ENCODE results near the gene HGS. TPM values are rescaled to one million over a fixed set of nuclear protein-coding genes. Genes with fewer than 3 reads are reported as not detected.
A peak's percentile ranks its signal among the peaks of the same experiment; 100 is the strongest.

The HGS gene
- total and polyA plus RNA-seq, 2 of the 13 experiments (the other 11 are each of a cell fraction or from before 2014, with no cell fraction given) = 73.3 to 78.1 TPM

DNA sequence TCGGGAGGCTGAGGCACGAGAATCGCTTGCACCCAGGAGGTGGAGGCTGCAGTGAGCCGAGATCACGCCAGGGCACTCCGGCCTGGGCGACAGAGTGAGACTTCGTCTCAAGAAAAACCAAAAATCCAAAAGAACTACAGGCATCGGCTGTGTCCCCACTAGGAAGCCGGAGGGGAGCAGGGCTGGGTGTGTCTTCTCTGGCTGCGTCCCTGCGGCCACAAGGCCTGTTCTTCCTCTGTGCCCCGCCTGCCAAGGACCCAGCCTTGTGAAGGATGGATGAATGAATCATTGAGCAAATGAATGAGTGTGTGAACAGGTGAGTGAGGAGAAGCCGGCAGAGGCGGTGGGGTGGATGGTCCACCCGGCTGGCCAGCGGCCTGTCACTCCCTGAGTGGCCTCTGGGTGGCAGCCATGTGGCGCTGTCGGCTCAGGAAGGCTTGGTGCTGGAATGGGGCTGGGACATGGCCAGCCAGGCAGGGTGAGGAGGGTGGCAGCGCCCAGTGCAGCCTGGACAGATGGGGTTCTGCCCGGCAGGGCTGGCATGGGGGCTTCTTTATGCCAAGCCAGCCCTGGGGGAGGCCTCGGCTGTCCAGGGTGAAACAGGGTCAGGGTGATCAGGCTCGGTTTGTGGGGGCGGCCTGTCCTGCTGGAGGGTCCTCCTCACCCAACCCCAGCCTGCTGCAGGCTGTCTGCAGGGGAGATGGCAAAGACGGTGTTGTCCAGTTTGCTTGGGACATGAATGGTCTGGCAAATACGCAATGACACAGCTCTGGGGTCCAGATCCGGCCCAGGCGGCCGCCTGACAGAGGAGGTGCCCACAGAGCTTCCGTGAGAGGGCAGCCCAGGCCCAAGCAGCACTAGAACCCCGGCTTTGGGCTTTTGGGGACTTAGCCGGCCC lies 49.9 kb downstream of the HGS start (continued):
- TF ChIP-seq SIX4 (CRISPR knock-in tag; IDR thresholded peaks at IDR 0.05) (no peak), ZNF672 (CRISPR knock-in tag; IDR thresholded peaks at IDR 0.05) (no peak), LCORL (IDR thresholded peaks at IDR 0.05) (no peak), LCORL (CRISPR knock-in tag; IDR thresholded peaks at IDR 0.05) (peak; percentile 86; the same call in 1 of the 2 replicates), NFKBIZ (CRISPR knock-in tag; IDR thresholded peaks at IDR 0.05) (0 out of 2 replicates have a peak, but pooled peaks have one; percentile 27), SAP130 (CRISPR knock-in tag; IDR thresholded peaks at IDR 0.05; ENCODE audit: low read depth) (peak; percentile 70), ZBTB8A (CRISPR knock-in tag; IDR thresholded peaks at IDR 0.05; ENCODE audit: borderline replicate concordance, low read depth) (no peak), ZNF776 (CRISPR knock-in tag; IDR thresholded peaks at IDR 0.05) (no peak), CENPT (CRISPR knock-in tag; IDR thresholded peaks at IDR 0.05; ENCODE audit: low read depth) (no peak), ZNF614 (CRISPR knock-in tag; IDR thresholded peaks at IDR 0.05; ENCODE audit: borderline replicate concordance) (peak; percentile 77; the same call in 1 of the 2 replicates), MZF1 (CRISPR knock-in tag; IDR thresholded peaks at IDR 0.05; ENCODE audit: borderline replicate concordance) (no peak), SRSF9 (IDR thresholded peaks at IDR 0.05; ENCODE audit: borderline replicate concordance, insufficient read depth, low read depth, low read length, poor library complexity, severe bottlenecking) (no peak), MATR3 (CRISPR knock-in tag; IDR thresholded peaks at IDR 0.05) (no peak), EP300 (IDR thresholded peaks at IDR 0.05; ENCODE audit: low read depth in 2 of 2, low read length in 2 of 2) (no peak), EP300 (CRISPR knock-in tag; IDR thresholded peaks at IDR 0.05; ENCODE audit: borderline replicate concordance) (no peak), NFE2 (CRISPR knock-in tag; IDR thresholded peaks at IDR 0.05) (no peak), MTF1 (CRISPR knock-in tag; IDR thresholded peaks at IDR 0.05) (no peak), SIN3B (IDR thresholded peaks at IDR 0.05; ENCODE audit: low read length) (no peak), ZNF501 (CRISPR knock-in tag; IDR thresholded peaks at IDR 0.05) (peak; percentile 77; the same call in 1 of the 2 replicates)
- TF ChIP-seq, protein P1, sequence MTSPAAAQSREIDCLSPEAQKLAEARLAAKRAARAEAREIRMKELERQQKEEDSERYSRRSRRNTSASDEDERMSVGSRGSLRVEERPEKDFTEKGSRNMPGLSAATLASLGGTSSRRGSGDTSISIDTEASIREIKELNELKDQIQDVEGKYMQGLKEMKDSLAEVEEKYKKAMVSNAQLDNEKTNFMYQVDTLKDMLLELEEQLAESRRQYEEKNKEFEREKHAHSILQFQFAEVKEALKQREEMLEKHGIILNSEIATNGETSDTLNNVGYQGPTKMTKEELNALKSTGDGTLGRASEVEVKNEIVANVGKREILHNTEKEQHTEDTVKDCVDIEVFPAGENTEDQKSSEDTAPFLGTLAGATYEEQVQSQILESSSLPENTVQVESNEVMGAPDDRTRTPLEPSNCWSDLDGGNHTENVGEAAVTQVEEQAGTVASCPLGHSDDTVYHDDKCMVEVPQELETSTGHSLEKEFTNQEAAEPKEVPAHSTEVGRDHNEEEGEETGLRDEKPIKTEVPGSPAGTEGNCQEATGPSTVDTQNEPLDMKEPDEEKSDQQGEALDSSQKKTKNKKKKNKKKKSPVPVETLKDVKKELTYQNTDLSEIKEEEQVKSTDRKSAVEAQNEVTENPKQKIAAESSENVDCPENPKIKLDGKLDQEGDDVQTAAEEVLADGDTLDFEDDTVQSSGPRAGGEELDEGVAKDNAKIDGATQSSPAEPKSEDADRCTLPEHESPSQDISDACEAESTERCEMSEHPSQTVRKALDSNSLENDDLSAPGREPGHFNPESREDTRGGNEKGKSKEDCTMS (CRISPR knock-in tag; conservative IDR thresholded peaks at IDR 0.05) = 0 out of 2 replicates have a peak, but pooled peaks have one; percentile 36
- TF ChIP-seq, protein P2, sequence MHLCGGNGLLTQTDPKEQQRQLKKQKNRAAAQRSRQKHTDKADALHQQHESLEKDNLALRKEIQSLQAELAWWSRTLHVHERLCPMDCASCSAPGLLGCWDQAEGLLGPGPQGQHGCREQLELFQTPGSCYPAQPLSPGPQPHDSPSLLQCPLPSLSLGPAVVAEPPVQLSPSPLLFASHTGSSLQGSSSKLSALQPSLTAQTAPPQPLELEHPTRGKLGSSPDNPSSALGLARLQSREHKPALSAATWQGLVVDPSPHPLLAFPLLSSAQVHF (CRISPR knock-in tag; IDR thresholded peaks at IDR 0.05) = no peak
- TF ChIP-seq, protein P3, sequence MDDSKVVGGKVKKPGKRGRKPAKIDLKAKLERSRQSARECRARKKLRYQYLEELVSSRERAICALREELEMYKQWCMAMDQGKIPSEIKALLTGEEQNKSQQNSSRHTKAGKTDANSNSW (CRISPR knock-in tag; IDR thresholded peaks at IDR 0.05; ENCODE audit: borderline replicate concordance) = no peak
- TF ChIP-seq, protein P4, sequence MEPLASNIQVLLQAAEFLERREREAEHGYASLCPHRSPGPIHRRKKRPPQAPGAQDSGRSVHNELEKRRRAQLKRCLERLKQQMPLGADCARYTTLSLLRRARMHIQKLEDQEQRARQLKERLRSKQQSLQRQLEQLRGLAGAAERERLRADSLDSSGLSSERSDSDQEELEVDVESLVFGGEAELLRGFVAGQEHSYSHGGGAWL (CRISPR knock-in tag; IDR thresholded peaks at IDR 0.05) = peak; percentile 37; the same call in 1 of the 2 replicates
- TF ChIP-seq, protein P5, sequence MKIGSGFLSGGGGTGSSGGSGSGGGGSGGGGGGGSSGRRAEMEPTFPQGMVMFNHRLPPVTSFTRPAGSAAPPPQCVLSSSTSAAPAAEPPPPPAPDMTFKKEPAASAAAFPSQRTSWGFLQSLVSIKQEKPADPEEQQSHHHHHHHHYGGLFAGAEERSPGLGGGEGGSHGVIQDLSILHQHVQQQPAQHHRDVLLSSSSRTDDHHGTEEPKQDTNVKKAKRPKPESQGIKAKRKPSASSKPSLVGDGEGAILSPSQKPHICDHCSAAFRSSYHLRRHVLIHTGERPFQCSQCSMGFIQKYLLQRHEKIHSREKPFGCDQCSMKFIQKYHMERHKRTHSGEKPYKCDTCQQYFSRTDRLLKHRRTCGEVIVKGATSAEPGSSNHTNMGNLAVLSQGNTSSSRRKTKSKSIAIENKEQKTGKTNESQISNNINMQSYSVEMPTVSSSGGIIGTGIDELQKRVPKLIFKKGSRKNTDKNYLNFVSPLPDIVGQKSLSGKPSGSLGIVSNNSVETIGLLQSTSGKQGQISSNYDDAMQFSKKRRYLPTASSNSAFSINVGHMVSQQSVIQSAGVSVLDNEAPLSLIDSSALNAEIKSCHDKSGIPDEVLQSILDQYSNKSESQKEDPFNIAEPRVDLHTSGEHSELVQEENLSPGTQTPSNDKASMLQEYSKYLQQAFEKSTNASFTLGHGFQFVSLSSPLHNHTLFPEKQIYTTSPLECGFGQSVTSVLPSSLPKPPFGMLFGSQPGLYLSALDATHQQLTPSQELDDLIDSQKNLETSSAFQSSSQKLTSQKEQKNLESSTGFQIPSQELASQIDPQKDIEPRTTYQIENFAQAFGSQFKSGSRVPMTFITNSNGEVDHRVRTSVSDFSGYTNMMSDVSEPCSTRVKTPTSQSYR (CRISPR knock-in tag; IDR thresholded peaks at IDR 0.05; ENCODE audit: borderline replicate concordance) = no peak
